ENCODE results near the gene PCCA.
"Not testable (repeated sequence)": the region's sequence is repeated elsewhere in the genome, so short reads cannot be mapped to it uniquely, and the experiment has no call there.

PCCA gene

GRCh38 chr13:100097821-100098220 is 8.9 kb downstream of the PCCA start:
- DNase-seq (ENCODE audit: low spot score), result no peak

GRCh38 chr13:100098445-100099116 is 9.7 kb downstream of the PCCA start:
- no peak for DNase-seq (ENCODE audit: low spot score)

DNA sequence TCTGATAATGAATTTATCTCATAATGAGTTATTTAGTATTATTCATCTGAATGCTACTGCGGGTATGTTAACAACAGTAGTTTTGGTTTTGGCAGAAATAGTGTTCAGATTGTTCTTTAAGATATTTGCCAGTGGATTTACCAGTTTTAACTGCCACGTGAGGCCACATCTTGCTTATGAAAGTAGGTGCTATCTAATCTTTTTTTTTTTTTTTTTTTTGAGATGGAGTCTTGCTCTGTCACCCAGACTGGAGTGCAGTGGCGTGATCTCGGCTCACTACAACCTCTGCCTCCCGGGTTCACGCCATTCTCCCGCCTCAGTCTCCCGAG is 10.2 kb downstream of the PCCA start:
- not testable (repeated sequence) for DNase-seq (ENCODE audit: low spot score)

- DNase-seq (ENCODE audit: low spot score), result peak; percentile 87
Observed at GRCh38 chr13:100100115-100100879, 11.4 kb downstream of the PCCA start.

DNA sequence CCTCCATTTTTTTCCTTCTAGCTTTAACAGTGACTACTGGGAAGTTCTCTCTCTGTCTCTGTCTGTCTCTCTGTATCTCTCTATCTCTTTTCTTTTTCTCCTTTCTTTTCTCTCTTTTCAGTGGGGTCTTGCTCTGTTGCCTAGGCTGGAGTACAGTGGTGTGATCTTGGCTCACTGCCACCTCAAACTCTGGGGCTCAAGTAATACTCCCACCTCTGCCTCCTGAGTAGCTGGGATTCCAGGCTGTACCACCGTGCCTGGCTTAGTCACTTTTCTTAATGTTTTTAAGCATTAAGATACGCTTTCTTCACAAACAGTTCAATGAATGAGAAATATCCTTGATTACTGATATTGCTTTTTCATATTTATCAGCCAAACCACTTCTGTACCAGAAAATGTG is 13.1 kb downstream of the PCCA start:
- no peak for DNase-seq (ENCODE audit: low spot score)

DNA sequence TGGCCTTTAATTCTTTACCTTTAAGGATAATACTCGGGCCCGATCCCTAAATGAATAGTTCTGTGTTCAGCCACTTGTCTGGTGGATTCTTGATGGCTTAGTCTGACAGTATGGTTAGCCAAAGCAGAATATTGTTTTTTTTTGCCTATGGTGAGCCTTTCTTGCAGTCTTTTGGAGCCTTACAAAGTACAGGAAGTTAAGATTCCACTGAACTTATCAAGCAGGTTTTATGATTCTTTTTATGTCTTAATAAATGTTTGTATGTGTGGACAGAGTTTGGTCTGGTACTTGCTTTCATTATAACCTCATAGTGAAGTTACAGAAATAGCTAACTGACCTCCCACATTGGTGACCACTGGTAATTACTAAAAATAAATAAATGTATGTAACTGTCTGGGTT is 17.1 kb downstream of the PCCA start:
- no peak for DNase-seq (ENCODE audit: low spot score)

DNA sequence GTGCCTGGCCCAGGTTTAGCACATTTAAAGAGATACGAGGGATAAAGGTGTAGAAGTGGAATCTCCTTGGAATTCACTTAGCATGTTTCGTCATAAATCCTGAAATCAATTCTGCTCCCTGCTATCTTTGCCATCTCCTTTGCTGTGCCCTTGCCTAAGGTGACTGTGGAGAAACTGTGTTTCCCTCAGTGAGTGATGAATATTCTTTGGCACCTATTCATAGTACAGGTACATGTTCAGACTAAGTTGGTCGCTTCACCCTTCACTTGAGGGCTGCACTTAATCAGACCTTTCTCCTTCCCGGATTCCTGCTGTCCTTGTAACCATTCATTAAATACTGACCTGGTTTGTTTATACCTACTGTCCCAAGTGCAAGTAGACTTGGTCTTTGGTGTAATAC is 17.8 kb downstream of the PCCA start:
- no peak for DNase-seq (ENCODE audit: low spot score)

DNA sequence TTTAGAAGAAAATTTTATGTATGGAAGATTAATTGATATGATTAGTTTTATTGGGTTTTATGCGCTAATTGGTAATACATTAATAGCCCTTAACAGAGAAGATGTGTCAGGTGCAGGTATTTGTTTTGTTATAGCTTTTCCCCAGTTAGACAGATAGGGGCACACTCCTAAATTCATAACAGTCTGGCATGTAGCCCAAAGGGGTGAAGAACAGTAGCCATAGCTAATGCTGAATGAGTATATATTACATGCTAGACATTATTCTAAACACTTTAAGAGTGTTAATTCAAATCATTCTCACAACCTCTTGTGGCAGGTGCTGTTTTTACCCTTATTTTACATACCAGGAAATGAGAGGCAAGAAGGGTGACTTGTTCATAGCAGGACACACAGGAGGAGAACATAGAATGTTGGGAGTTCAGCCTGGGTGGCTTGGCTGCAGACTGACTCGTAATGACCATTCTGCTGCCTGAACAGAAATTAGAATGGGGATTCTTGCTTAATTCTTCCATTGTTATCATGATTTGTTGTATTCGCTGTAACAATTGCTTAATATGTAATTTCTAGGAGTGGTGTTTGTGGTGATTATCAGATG is 20.1 kb downstream of the PCCA start:
- DNase-seq (ENCODE audit: low spot score), result no peak

DNA sequence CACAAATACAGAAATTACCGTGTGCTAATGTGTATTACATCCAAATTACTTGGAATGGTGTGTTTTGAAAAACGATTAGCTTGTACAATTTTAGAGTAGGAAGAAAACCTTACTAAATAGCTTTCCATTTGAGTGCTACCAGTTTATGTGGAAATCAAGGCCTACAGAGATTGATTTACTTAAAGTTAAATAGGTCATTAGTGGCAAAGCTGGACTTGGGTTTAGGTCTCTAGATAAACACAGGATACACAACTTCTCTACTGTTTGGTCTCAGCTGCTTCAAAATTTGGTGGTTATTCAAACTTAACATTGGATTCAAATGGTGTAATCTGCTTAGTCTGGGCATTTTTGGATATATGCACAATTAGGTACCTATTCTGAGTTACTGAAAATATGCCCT is 21.4 kb downstream of the PCCA start:
- DNase-seq (ENCODE audit: low spot score), result no peak

- no peak for DNase-seq (ENCODE audit: low spot score)
Observed at GRCh38 chr13:100112186-100112838, 23.4 kb downstream of the PCCA start.

GRCh38 chr13:100115693-100116254 is 26.9 kb downstream of the PCCA start:
- DNase-seq (ENCODE audit: low spot score), result no peak

- DNase-seq (ENCODE audit: low spot score), result no peak
Observed at GRCh38 chr13:100124265-100124664, 35.4 kb downstream of the PCCA start.

GRCh38 chr13:100125946-100126345 is 37.1 kb downstream of the PCCA start:
- DNase-seq (ENCODE audit: low spot score), result no peak

- no peak for DNase-seq (ENCODE audit: low spot score)
Observed at GRCh38 chr13:100128373-100128772, 39.5 kb downstream of the PCCA start.

DNA sequence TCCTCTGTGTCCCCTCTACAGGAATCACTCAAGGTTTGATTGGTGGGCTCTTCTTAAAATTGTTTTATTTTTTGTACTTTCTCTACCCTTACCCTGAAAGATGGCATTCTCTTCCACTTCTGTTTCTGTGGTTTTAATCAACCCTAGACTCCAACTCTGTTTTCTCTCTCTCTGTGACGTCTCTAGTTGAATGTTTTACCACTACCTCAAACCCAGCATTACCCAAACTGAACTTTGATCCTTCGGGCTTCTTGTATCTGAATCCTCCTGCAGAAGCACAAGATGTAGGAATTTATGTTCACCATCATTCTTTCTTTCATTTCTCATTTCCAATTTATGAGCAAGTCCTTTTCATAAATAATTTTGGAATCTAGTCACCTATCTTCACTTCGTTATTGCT is 39.9 kb downstream of the PCCA start:
- DNase-seq (ENCODE audit: low spot score), result no peak

DNA sequence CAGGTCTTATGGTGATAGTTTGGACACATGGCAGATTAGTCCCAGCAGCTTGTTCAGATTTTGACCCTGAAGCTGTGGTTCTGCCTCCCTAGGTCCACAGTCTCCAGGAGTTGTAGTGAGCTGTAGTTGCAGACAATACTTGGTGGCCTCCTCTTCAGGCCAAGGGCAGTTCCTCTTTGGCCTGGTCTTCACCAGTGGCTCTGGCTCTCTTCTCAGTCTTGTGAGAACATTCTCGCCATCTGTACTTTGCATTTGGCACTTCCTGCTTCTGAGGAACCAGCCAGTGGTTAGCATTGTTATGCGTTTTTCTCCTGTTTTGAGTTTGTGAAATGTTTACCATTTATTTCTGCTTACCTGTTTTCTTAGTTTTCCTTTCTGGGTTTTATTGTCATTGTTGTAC is 40.7 kb downstream of the PCCA start:
- DNase-seq (ENCODE audit: low spot score), result peak; percentile 2

DNA sequence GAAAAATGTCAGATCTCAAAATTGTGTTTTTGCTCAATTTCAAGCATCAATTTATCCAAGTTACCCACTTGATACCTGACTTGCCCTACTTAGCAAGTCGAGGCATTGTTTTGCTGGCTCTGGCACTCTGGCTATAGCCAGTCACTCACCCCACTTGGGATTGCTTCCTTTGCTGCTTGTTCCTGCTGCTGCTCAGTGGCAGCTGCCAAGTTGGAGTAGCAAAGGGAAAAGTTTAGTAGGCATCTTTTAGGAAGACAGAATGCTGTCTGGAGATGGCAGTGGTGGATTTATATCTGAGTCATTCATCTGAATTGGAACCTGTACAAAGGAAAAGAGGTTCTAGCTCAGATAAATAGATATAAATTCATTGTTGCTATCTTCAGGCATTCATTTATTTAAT is 41.2 kb downstream of the PCCA start:
- peak; percentile 27 for DNase-seq (ENCODE audit: low spot score)

- DNase-seq (ENCODE audit: low spot score), result no peak
Observed at GRCh38 chr13:100130930-100131511, 42.1 kb downstream of the PCCA start.

DNA sequence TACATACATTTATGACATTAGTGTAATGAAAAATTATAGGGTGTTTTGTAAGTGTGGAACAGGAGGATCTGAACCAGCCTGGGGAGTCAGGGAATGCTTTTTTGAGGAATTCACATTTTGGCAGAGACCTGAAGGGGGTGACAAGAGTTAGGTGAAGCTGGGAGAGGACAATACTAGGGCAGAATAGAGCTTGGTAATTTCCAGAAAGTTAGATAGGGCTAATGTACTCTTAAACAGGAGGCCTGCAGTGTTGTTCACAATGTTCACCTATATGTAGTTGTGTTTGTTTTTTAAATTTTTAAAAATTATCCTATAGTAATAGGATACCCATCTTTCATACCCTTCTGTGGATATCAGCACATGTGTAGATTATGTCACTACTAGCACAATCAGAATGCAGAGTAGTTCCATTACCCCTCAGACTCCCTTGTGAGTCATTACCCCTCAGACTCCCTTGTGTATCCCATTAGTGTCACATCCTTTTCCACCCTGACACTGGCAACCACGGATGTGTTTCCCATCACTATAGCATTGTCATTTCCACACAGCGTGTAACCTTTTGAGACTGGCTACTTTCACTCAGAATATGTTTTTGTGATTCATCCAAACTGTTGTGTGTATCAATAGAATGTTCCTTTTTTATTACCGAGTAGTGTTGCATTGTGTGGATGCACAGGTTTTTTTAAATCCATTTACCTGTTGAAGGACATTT is 43.1 kb downstream of the PCCA start:
- peak; percentile 98 for DNase-seq (ENCODE audit: low spot score)

GRCh38 chr13:100138859-100139491 is 50.1 kb downstream of the PCCA start:
- DNase-seq (ENCODE audit: low spot score), result no peak

DNA sequence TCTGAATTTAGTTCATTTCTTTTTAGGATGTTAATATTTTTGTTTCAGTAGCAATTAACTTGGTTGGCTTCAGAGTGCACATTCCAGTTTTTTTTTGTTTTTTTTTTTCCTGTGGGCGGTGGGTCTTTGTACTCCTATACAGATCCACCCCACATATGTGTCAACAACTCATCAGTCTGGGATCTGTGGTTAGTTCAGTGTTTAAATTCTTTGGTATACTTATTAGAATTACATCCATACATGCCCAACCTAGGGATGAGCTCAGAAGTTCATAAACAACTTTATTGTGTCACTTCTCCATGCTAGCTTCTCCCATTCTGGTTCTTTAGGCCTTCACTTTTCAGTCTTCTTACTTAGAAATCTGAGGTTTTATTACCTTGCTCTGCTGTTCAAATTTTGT is 50.9 kb downstream of the PCCA start:
- no peak for DNase-seq (ENCODE audit: low spot score)
